Measurements from ENCODE around the gene TMSB15C. TPM values are rescaled to one million over a fixed set of nuclear protein-coding genes. Genes with fewer than 3 reads are reported as not detected.
"Not testable (repeated sequence)": the region's sequence is repeated elsewhere in the genome, so short reads cannot be mapped to it uniquely, and the experiment has no call there.

TMSB15C gene
- total and polyA plus RNA-seq, 12 donors: 0.29 to 6.8 (median 0.51) TPM

DNA sequence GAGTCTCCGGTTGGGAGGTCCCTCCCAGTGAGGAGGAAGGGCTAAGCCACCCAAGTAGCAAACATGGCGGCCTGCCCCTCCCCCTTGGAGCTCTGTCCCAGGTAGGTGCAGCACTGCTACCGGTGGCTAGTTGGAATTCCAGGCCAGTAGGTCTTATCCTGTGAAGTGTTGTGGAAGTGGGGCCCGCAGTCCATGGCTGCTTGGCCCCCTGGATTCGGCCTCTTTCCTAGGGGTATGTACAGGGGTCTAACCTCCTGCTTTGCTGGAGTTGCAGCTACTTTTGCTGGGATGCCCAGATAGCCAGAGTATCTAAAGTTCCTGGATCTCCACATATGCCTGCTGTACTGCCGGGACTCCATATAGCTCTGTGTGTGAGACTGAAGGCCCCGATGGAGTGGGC, 9.9 kb upstream of the TMSB15C start:
- Histone ChIP-seq H3K4me3 (no peak overlapping the region), H3K4me1 (replicated peaks in 1 of 2) (no peaks in the 10 kb centered on the region), H3K9me3 (replicated peaks in 1 of 3) (no peaks in the 10 kb centered on the region), H3K36me3 (replicated peaks in 1 of 2) (no peaks in the 10 kb centered on the region), H3K27ac (no peak overlapping the region), H3K27me3 (peaks cover 6% of the 10 kb centered on the region)
- 79 to 87% (median 82%) methylated on average over 6 to 7 of the region's 7 CpGs; no CpG with 5 or more reads in 1 of the 4 donors for WGBS, 4 donors
- intact Hi-C loops (cut with DNase I): no loop called here
- DNase-seq: no peak
- TF ChIP-seq, protein P1, sequence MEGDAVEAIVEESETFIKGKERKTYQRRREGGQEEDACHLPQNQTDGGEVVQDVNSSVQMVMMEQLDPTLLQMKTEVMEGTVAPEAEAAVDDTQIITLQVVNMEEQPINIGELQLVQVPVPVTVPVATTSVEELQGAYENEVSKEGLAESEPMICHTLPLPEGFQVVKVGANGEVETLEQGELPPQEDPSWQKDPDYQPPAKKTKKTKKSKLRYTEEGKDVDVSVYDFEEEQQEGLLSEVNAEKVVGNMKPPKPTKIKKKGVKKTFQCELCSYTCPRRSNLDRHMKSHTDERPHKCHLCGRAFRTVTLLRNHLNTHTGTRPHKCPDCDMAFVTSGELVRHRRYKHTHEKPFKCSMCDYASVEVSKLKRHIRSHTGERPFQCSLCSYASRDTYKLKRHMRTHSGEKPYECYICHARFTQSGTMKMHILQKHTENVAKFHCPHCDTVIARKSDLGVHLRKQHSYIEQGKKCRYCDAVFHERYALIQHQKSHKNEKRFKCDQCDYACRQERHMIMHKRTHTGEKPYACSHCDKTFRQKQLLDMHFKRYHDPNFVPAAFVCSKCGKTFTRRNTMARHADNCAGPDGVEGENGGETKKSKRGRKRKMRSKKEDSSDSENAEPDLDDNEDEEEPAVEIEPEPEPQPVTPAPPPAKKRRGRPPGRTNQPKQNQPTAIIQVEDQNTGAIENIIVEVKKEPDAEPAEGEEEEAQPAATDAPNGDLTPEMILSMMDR (IDR thresholded peaks at IDR 0.05): no peak
- TF ChIP-seq POLR2A (IDR thresholded peaks at IDR 0.05): no peak

DNA sequence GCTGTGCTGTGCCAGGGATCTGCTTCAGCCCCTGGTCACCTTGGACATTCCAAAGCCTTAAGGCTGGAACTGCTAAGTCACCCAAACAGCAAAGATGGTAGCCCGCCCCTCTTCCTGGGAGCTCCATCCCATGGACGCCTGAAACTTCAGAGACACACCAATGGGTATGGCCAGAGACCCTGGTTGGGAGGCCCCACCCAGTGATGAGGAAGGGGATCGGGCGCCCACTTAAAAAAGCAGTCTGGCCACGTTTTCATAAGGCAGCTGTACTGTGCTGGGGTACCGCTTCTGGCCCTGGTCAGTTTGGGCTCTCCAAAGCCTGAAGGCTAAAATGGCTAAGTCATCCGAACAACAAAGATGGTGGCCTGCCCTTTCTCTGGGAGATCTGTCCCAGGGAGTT, 9.4 kb upstream of the TMSB15C start:
- TF ChIP-seq, protein P1 (IDR thresholded peaks at IDR 0.05): no peak
- TF ChIP-seq POLR2A (IDR thresholded peaks at IDR 0.05): no peak
- Histone ChIP-seq H3K4me1 (replicated peaks in 1 of 2) (no peaks in the 10 kb centered on the region), H3K4me3 (no peak overlapping the region), H3K27me3 (peaks cover 6% of the 10 kb centered on the region), H3K36me3 (replicated peaks in 1 of 2) (no peaks in the 10 kb centered on the region), H3K27ac (no peak overlapping the region), H3K9me3 (replicated peaks in 1 of 3) (no peaks in the 10 kb centered on the region)
- WGBS, 4 donors: 81 to 86% (median 81%) methylated on average over 3 to 7 of the region's 7 CpGs; no CpG with 5 or more reads in 1 of the 4 donors
- intact Hi-C loops (cut with DNase I): no loop called here
- no peak for DNase-seq

DNA sequence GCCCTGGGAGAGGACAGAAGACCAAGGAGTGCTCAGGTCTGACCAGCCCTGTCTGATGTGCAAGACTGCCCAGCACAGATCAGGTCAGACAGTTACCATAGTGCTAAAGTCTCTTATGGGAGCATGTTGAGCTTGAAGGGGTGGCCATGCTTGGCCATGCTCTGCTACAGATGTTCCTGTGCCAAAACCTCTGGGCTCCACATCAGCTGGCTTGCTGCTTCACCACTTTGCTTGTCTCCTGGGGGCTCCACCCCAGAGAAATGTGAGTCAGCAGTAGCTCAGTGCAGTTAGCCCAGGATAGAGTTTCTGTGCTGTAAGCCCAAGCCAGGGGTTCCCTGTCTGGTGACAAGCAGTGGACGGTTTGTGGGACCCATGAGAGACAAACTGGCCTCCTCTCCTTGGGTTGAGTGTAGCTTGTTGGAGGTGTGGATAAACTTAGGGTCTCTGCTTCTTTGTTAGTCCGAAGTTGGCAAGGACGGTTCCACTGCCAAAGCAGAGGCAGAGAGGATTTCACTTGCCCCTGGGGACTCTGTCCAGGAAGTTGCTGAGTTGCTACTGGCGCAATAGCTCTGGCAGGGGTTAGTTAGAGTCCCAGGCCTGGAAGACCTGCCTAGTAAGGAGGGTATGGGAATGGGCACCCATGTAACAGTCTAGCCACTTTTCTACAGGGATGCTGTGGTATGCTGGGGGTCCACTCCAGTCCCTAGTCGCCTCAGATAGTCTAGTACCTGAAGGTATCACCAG, 8.7 kb upstream of the TMSB15C start:
- no peak overlapping the region for H3K4me3 ChIP-seq
- H3K36me3 ChIP-seq (replicated peaks in 1 of 2): no peaks in the 10 kb centered on the region
- intact Hi-C loops (cut with DNase I): no loop called here
- no peaks in the 10 kb centered on the region for H3K4me1 ChIP-seq (replicated peaks in 1 of 2)
- DNase-seq: no peak
- 59 to 77% (median 62%) methylated on average over 5 of the region's 5 CpGs; no CpG with 5 or more reads in 1 of the 4 donors for WGBS, 4 donors
- peaks cover 6% of the 10 kb centered on the region for H3K27me3 ChIP-seq
- no peak overlapping the region for H3K27ac ChIP-seq
- no peaks in the 10 kb centered on the region for H3K9me3 ChIP-seq (replicated peaks in 1 of 3)
- TF ChIP-seq, protein P1 (IDR thresholded peaks at IDR 0.05): no peak
- TF ChIP-seq POLR2A (IDR thresholded peaks at IDR 0.05): no peak

DNA sequence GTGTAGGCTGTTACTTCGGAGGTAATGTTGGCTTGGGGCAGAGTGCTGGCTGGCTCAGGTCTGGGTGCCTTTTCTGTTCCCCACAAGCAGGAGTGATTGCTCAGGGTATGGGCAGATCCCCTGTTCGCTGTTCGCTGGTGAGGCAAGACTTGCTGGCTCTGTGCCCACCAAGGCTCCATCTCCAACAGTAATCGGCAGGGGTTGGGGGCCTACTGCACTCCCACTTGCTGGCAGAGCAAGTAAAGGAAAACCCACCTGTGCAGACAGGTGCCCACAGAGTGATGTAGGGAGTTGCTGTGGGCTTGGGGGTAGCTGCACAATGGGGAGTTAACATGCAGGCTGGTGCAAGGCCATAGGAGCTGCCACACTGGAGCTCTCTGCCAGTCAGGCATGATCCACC, 8.0 kb upstream of the TMSB15C start:
- DNase-seq: no peak
- intact Hi-C loops (cut with DNase I): no loop called here
- WGBS, 4 donors: 76 to 100% (median 76%) methylated on average over 1 to 4 of the region's 4 CpGs; no CpG with 5 or more reads in 1 of the 4 donors

DNA sequence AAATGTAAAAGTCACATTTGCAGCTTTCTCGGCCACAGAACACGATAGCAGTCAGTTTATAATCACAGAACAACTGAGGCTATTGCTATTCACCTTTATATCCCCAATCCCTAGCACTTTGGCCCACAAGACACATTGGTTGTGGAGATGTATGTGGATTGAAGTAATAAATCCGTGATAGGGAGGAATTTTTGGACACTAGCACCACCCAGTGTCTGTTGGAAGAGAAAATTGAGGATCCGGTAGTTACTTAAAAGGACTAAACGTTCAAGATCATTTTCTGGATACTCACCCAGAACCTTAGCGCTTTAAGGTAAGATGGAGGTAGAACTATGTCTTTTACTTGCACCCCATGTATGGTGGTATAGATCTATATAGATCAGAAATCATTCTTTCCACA, 1.8 kb upstream of the TMSB15C start:
- H3K4me1 ChIP-seq (replicated peaks in 1 of 2); H3K36me3 ChIP-seq (replicated peaks in 1 of 2); H3K27ac ChIP-seq; H3K4me3 ChIP-seq; H3K27me3 ChIP-seq; DNase-seq; H3K9me3 ChIP-seq (replicated peaks in 1 of 3); intact Hi-C loops (cut with DNase I): not testable (repeated sequence)
- no CpG with 5 or more reads among the region's 6 CpGs for WGBS, 4 donors

More for the DNA sequence above, 8.0 kb upstream of the TMSB15C start:
- H3K36me3 ChIP-seq (replicated peaks in 1 of 2): no peaks in the 10 kb centered on the region
- peaks cover 6% of the 10 kb centered on the region for H3K27me3 ChIP-seq
- H3K9me3 ChIP-seq (replicated peaks in 1 of 3): no peaks in the 10 kb centered on the region
- H3K4me1 ChIP-seq (replicated peaks in 1 of 2): no peaks in the 10 kb centered on the region
- no peak overlapping the region for H3K27ac ChIP-seq
- no peak for TF ChIP-seq POLR2A (IDR thresholded peaks at IDR 0.05)
- TF ChIP-seq, protein P1 (IDR thresholded peaks at IDR 0.05): no peak
- no peak overlapping the region for H3K4me3 ChIP-seq

DNA sequence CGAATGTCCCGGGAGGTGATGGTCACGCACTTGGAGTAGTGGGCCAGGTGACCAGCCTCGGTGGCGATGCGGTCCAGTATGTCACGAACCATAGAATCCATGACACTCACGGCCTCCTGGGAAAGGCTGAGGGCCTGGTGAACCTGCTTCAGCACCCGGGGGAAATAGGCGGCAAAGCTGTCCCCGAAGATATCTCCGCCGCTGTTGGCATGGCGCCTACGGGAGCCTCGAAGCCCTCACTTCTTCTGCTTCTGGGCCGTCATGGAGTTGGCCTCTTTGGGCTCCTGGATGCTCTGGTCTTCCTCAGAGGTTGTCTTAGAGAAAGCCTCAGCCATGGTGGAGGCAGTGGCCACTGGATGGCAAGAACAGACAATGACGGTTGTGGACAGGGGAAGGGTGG, 13.4 kb downstream of the TMSB15C start:
- H3K36me3 ChIP-seq (replicated peaks in 1 of 2); intact Hi-C loops (cut with DNase I); H3K9me3 ChIP-seq (replicated peaks in 1 of 3); H3K27ac ChIP-seq; H3K27me3 ChIP-seq; DNase-seq; H3K4me1 ChIP-seq (replicated peaks in 1 of 2); H3K4me3 ChIP-seq: not testable (repeated sequence)
- WGBS, 4 donors: 83 to 93% methylated on average over 9 of the region's 18 CpGs; no CpG with 5 or more reads in 2 of the 4 donors

DNA sequence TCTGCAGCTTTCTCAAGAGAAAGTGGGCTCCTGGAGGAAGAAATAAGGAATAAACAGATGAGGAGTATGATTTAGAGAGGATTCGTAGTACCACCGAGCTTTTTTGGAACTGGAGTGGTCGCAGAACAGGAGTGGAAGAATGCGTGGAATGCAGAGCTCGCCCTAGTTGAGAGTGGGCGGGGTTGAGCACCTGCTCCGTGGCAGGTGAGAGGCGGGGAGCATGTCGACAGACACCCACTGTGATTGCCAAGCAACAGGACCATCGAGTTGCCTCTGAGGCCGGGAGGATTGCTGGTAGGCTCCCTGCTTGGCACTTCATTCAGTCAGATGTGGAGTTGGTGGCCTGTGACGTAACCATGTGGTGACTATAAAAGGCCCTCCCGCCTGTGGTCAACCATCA, 21.1 kb downstream of the TMSB15C start:
- H3K9me3 ChIP-seq (replicated peaks in 1 of 3); H3K27ac ChIP-seq; H3K4me3 ChIP-seq; H3K36me3 ChIP-seq (replicated peaks in 1 of 2); intact Hi-C loops (cut with DNase I); DNase-seq; H3K4me1 ChIP-seq (replicated peaks in 1 of 2); H3K27me3 ChIP-seq: not testable (repeated sequence)
- WGBS, 4 donors: no CpG with 5 or more reads among the region's 13 CpGs

Data from adrenal gland (tissue), 12 donors.